ENCODE measurements around the gene MECP2. TPM values are rescaled to one million over a fixed set of nuclear protein-coding genes. Genes with fewer than 3 reads are reported as not detected.

The MECP2 gene
- total RNA-seq, 1 donor from 2014 or later, result 58.8 TPM

DNA sequence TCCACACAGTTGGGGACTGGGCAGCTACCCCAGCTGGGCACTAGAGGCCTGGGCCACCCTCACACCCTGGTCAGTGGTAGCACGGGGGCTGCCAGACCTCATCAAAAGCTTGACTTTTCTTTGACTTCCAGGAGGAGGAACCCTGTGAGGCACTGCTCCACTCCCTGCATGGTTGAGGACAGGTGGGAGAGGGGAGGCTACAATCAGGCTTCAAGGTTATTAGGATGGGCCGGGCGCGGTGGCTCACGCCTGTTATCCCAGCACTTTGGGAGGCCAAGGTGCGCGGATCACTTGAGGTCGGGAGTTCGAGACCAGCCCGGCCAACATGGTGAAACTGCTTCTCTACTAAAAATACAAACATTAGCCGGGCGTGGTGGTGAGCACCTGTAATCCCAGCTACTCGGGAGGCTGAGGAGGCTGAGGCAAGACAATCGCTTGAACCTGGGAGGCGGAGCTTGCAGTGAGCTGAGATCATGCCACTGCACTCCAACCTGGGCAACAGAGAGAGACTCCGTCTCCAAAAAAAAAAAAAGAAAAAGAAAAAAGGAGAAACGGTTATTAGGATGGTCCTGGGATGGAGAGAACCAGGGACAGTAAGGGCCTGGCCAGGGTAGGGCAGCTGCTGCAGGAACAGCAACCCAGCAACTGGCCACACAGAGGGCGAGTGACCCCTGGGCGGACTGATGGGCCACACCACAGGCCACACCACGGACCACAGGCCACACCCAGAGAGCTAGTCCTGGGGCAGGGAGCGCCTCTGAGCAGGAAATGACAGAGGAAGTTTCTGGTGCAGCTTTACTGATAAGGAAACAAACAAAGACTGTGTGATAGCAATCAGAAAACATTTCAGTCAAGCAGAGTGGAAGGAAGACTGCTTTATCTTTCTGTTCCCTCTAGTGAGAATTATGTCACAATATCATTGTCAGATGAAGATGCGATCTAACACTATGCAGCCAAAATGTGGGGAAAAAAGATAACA, 26.0 kb upstream of the MECP2 start:
- Mint-ChIP-seq H3K4me1 (peaks cover 15% of the 10 kb centered on the region), H3K9me3 (no peaks in the 10 kb centered on the region), H3K27me3 (no peaks in the 10 kb centered on the region), H3K36me3 (ENCODE audit: low read depth) (no peaks in the 10 kb centered on the region), H3K4me3 (peak overlapping the region; percentile 61), H3K27ac (no peak overlapping the region)
- peak; percentile 84 for DNase-seq
- intact Hi-C loops (cut with micrococcal nuclease), result loop anchor here (2.0 kb wide), 1 partner anchor 23 kb away; no protein-coding TSS in a partner anchor

DNA sequence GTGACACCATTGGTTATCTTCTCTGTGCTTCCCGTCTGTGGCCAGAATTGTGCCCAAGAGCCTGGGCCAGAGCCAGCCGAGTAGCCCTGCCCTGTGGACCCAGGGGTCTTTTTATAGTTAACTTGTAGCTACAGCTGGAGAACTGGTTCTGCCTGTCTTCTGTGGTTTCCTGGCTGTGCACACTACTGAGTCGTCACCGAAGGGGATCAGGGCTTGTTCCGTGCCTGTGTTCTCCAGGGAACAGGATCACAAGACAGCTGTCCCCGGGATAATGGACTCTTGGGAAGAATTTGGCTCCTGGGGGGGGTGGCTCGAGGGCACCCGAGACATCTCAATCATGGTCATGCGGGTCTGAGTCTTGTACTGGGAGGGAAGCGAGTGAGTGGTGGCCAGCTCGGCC, 24.4 kb upstream of the MECP2 start:
- intact Hi-C loops (cut with micrococcal nuclease), result loop anchor here (2.0 kb wide), 1 partner anchor 21 kb away; no protein-coding TSS in a partner anchor
- no peak overlapping the region for H3K27ac Mint-ChIP-seq
- no peaks in the 10 kb centered on the region for H3K9me3 Mint-ChIP-seq
- peaks cover 15% of the 10 kb centered on the region for H3K4me1 Mint-ChIP-seq
- H3K36me3 Mint-ChIP-seq (ENCODE audit: low read depth), result no peaks in the 10 kb centered on the region
- H3K27me3 Mint-ChIP-seq, result peaks cover 3% of the 10 kb centered on the region
- no peak overlapping the region for H3K4me3 Mint-ChIP-seq
- DNase-seq, result no peak

DNA sequence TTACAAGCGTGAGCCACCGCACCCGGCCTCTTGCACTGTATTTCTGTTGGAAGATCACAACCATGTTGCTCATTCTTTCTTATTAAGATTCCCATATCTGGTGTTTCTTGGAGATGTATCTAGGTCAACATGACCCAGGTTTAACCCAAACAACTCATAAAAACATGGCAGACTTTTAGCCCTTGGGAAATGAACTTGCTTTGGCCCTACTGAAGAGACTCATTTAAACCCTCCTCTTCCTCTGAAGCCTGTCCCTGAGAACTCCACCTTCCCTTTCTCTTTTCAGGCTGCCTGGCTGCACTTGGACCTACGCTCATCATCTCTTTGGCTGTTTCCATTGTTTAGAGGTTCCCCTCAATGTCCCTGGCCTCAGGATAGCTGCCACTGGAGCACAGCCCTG, 23.7 kb upstream of the MECP2 start:
- DNase-seq, result no peak
- Mint-ChIP-seq H3K36me3 (ENCODE audit: low read depth) (no peaks in the 10 kb centered on the region), H3K4me3 (no peak overlapping the region), H3K4me1 (peaks cover 15% of the 10 kb centered on the region), H3K27me3 (peaks cover 3% of the 10 kb centered on the region), H3K27ac (no peak overlapping the region), H3K9me3 (no peaks in the 10 kb centered on the region)
- intact Hi-C loops (cut with micrococcal nuclease), result no loop called here

DNA sequence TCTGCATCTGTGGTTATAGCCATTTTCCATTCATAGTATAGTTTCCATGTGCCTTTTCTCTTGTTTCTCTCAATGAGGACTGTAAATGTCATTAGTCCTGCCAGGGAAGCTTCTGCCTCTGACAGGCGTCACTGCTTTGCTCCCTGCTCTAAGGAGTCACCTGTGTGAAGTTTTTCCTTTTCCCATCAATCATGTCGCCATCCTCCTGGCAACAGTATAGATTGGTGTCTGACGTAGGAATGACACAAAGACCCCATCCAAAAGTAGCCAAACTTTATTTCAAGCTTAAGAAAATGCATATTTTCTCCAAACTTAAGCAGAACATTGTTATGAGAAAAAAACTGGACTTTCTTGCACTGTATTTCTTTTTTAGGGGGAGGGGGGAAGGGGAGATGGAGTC, 23.1 kb upstream of the MECP2 start:
- intact Hi-C loops (cut with micrococcal nuclease), result no loop called here
- no peak overlapping the region for H3K4me3 Mint-ChIP-seq
- no peak overlapping the region for H3K27ac Mint-ChIP-seq
- H3K27me3 Mint-ChIP-seq, result peaks cover 3% of the 10 kb centered on the region
- no peak for DNase-seq
- H3K9me3 Mint-ChIP-seq, result no peaks in the 10 kb centered on the region
- no peaks in the 10 kb centered on the region for H3K36me3 Mint-ChIP-seq (ENCODE audit: low read depth)
- H3K4me1 Mint-ChIP-seq, result peaks cover 15% of the 10 kb centered on the region

DNA sequence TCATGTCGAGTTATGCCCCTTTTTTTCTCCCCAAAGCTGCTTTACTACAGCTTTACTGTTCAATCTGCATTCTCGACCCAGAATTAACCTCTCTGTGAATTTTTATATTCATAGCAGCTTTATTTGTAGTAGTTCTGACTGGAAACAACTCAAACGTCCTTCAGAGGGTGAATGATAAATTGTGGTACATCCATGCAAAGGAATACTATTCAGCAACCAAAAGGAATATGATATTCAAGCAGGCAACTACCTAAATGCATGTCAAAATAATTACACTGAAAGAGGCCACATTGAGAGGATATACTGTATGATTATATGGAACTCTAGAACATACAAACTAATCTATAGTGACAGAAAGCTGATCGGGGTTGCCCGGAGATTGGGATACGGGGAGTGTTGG, 20.0 kb upstream of the MECP2 start:
- Mint-ChIP-seq H3K27me3 (peaks cover 3% of the 10 kb centered on the region), H3K36me3 (ENCODE audit: low read depth) (no peaks in the 10 kb centered on the region), H3K4me3 (no peak overlapping the region), H3K27ac (no peak overlapping the region), H3K9me3 (no peaks in the 10 kb centered on the region), H3K4me1 (peaks cover 8% of the 10 kb centered on the region)
- no peak for DNase-seq
- intact Hi-C loops (cut with micrococcal nuclease), result no loop called here

DNA sequence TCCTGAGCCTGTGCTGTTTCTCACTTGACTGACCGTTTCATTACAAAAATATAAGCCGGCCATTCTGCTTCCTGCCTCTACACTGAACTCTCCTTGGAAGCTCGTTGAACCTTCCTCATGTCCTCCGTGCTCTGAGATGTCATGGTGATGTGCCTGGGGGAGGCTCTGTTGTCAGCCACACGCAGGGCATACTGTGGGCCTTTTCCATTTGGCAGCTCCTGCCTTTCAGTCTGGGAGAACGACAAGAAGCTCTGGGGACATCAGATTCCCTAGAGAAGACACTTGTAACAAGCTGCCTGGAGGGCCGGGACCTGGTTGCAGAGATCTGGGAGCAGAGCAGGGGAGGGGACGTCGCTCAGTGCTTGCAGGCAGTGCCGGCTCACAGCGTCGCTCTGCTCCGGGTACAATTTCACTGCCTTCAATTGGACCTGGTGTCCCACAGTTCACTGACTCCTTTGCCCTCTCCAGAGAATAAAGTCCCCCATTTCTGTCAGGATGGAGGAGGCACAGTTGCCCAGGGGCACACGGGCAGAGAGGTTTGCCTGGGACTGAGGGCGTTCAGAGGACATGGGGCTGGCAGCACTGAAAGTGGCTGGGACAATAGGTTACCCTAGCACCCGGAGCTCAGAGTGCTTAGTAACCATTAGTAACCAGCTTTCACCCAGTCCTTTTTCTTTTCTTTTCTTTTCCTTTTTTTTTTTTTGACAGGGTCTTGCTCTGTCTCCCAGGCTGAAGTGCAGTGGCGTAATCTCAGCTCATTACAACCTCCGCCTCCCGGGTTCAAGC, 19.1 kb upstream of the MECP2 start:
- no peak for DNase-seq
- peaks cover 3% of the 10 kb centered on the region for H3K27me3 Mint-ChIP-seq
- intact Hi-C loops (cut with micrococcal nuclease), result no loop called here
- no peak overlapping the region for H3K4me3 Mint-ChIP-seq
- H3K4me1 Mint-ChIP-seq, result peaks cover 10% of the 10 kb centered on the region
- H3K36me3 Mint-ChIP-seq (ENCODE audit: low read depth), result no peaks in the 10 kb centered on the region
- H3K27ac Mint-ChIP-seq, result no peak overlapping the region
- no peaks in the 10 kb centered on the region for H3K9me3 Mint-ChIP-seq

DNA sequence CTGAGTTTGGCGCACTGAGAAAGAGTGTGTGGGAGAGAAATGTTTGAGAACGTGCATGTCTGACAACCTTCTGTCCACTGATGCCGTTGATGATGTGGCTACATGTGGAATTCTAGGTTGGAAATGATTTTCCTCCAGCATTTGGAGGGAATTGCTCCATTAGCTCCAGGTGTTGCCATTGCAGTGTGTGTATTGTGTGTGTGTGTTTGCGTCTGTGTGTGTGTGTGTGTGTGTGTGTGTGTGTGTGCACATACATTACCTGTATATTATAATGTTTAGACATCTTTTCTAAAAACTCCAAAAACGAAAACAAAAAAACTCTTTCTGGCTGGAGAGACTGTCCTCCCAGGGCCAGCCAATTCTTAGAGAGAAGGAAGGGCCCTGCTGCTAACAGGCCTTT, 18.2 kb upstream of the MECP2 start:
- Mint-ChIP-seq H3K27ac (no peak overlapping the region), H3K36me3 (ENCODE audit: low read depth) (no peaks in the 10 kb centered on the region), H3K4me1 (peaks cover 10% of the 10 kb centered on the region), H3K4me3 (no peak overlapping the region), H3K9me3 (no peaks in the 10 kb centered on the region), H3K27me3 (peaks cover 3% of the 10 kb centered on the region)
- no peak for DNase-seq
- intact Hi-C loops (cut with micrococcal nuclease), result no loop called here

DNA sequence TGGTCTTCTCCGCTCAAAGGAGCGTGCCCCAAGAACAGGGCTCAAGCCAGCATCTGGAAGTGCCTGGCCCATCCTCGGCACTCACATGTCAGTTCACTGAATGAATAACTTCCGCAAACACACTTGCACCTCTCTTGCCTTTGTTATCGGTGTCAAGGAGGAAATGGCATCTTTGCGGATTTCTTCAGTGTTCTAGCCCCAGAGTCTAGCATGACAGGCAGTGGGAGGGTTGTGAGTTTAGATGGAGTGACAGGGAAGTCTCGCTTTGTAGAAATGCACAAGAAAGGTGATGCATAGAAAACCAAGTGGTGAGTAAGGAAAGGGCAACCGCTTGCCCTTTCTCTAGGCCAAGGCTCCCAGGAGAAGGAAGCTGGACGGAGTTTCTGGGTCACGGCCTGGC, 17.6 kb upstream of the MECP2 start:
- no peak overlapping the region for H3K27ac Mint-ChIP-seq
- H3K9me3 Mint-ChIP-seq, result no peaks in the 10 kb centered on the region
- intact Hi-C loops (cut with micrococcal nuclease), result no loop called here
- H3K4me3 Mint-ChIP-seq, result no peak overlapping the region
- peaks cover 3% of the 10 kb centered on the region for H3K27me3 Mint-ChIP-seq
- H3K36me3 Mint-ChIP-seq (ENCODE audit: low read depth), result no peaks in the 10 kb centered on the region
- H3K4me1 Mint-ChIP-seq, result peaks cover 8% of the 10 kb centered on the region
- DNase-seq, result no peak

DNA sequence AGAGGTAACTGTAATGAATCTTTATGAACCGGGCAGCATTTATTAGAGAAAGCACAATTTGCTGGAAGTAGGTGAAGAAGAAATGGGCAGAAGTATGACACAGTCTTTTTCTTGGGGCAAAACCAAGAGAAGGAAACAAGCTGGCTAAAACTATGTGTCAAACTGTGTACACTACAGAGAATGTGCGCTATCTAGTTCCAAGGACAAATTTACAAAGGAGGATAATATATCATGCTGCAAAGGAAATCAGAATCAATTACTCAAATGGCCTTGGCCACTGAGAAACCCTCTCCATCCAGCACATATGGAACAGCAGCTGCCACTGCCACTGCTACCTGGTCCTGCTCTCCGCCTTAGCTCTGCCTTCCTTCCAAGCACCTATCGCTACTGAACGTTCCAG, 17.1 kb upstream of the MECP2 start:
- Mint-ChIP-seq H3K27me3 (peaks cover 3% of the 10 kb centered on the region), H3K27ac (no peak overlapping the region), H3K4me1 (peaks cover 7% of the 10 kb centered on the region), H3K4me3 (no peak overlapping the region), H3K36me3 (ENCODE audit: low read depth) (no peaks in the 10 kb centered on the region), H3K9me3 (no peaks in the 10 kb centered on the region)
- no peak for DNase-seq
- intact Hi-C loops (cut with micrococcal nuclease), result no loop called here

DNA sequence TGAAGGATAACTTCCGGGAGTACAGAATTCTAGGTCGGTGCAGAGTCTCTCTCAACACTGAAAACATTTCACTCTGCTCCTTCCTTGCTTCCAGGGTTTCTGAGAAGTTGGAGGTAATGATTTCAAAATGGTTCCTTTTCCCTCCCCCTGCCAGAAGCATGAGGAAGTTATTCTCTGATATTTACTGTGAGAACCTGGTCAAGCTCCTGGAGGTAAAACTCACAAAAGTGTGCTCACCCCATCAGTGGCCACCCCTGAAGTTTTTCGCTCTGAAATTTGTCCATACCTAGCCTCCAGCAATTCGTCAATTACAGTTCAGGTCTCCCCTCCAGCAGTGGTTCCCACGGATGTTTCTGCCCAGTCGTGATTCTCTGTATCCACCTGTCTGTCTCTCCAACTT, 16.2 kb upstream of the MECP2 start:
- no peak for DNase-seq
- Mint-ChIP-seq H3K27ac (no peak overlapping the region), H3K4me1 (peaks cover 7% of the 10 kb centered on the region), H3K27me3 (peaks cover 4% of the 10 kb centered on the region), H3K4me3 (no peak overlapping the region), H3K36me3 (ENCODE audit: low read depth) (no peaks in the 10 kb centered on the region), H3K9me3 (no peaks in the 10 kb centered on the region)
- intact Hi-C loops (cut with micrococcal nuclease), result no loop called here

DNA sequence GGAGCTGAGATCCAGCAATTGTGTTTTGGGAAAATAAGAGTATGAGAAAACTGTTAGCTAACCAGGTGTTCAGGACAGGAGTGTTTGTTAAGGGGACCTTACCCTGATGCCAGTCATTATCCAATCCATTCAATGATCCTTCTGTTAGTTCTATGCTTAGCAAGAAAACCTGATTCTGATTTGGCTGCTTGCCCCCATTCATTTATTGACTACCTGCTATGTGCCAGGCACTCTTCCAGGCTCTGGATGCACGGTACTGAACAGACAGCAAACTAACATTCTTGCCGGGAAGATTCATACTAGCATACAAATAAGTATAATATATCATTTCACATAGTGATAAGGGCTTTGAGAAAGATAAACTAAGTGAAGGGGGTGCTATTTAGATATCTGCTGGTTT, 1.0 kb upstream of the MECP2 start:
- Mint-ChIP-seq H3K4me3 (peak overlapping the region; percentile 82), H3K27me3 (peaks cover 6% of the 10 kb centered on the region), H3K9me3 (no peaks in the 10 kb centered on the region), H3K27ac (no peak overlapping the region), H3K36me3 (ENCODE audit: low read depth) (peaks cover 10% of the 10 kb centered on the region), H3K4me1 (peaks cover 41% of the 10 kb centered on the region)
- DNase-seq, result no peak
- intact Hi-C loops (cut with micrococcal nuclease), result loop anchor here (5.0 kb wide), 1 partner anchor 126 kb away; the partner anchor contains the start of genes HCFC1 and TMEM187

DNA sequence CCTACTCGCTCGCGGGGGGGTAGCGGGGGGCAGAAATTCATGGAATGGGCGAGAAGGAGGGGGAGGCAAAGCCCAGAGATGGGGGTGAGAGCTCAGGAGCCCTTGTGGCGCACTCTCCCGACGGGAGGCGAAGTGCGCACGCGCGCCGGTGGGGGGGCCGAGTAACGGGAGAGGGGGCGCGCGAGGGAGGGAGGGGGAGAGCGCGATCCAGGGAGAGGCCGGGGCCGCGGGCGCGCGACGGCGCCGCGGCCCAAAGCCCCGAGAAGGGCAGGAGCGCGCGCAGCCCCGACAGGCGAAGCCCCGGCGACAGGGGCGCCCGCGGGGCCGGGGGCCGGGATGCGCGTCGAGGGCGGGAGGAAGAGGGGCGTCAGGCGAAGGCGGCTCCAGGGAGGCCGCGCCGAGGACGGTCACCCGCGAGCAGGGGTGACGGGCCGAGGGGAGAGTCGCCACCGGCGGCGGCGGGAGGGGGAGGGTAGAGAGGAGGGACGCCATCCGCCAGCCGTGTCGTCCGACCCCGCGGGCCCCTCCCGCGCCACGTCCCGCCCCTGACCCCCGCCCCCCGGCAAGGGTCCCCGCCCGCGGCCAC, 421 bp downstream of the MECP2 start:
- H3K4me3 Mint-ChIP-seq, result peak overlapping the region; percentile 93
- peaks cover 4% of the 10 kb centered on the region for H3K27me3 Mint-ChIP-seq
- DNase-seq, result peak; percentile 87
- H3K36me3 Mint-ChIP-seq (ENCODE audit: low read depth), result peaks cover 10% of the 10 kb centered on the region
- peak overlapping the region; percentile 99 for H3K27ac Mint-ChIP-seq
- H3K4me1 Mint-ChIP-seq, result peaks cover 50% of the 10 kb centered on the region
- intact Hi-C loops (cut with micrococcal nuclease), result loop anchor here (5.0 kb wide), 1 partner anchor 125 kb away; the partner anchor contains the start of genes HCFC1 and TMEM187
- H3K9me3 Mint-ChIP-seq, result no peaks in the 10 kb centered on the region

DNA sequence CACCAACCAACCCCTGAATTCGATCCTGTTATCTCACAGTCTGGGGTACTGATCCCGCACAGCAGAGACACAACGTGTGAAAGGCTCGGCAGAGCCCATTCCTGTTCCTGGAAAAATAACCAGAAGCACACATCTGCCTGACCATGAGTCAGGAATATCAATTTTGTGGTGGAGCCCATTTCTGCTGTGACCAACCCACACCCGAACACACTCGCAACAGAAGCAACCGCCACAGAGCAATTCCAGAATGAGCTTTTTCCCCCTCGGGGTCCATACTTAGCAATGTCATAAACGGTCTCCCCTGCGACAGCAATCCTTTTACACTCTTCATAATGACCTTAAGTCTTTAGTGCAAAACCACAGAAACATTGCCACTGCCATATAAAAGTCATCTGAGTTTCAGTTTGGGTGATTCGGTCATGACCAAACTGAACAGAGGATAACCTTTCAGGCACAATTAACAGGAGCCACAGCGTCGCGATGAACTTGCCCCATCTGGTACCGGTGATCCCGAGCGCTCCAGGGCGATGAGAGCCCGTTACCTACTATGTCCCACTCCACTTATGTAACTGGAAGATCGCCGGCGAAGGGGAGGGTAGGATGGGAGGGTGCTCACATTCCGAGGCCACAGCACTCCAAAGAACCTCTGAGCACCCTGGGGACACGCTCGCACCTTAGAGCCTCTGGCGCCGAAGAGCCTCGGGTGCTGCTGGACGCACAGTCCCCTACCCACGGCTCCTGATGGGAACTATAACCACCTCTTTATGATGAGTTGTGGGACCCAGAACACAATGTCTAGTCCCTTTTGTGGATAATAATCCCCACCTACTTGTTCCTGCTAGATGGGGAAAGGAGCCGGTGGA, 1.1 kb downstream of the MECP2 start:
- Mint-ChIP-seq H3K4me1 (peaks cover 53% of the 10 kb centered on the region), H3K27ac (peak overlapping the region; percentile 99), H3K36me3 (ENCODE audit: low read depth) (peaks cover 10% of the 10 kb centered on the region), H3K9me3 (no peaks in the 10 kb centered on the region), H3K27me3 (peaks cover 3% of the 10 kb centered on the region), H3K4me3 (peak overlapping the region; percentile 93)
- intact Hi-C loops (cut with micrococcal nuclease), result loop anchor here (5.0 kb wide), 1 partner anchor 124 kb away; the partner anchor contains the start of genes HCFC1 and TMEM187
- DNase-seq, result peak; percentile 68

Measured in activated CD4-positive, alpha-beta T cell treated with anti-CD3 and anti-CD28 coated beads, Interleukin-2, amount 10 ng/mL, durations not matched to agents 24 days and 14 days (primary cell).